NB4 (cell line): ENCODE data around the gene NRCAM.

Experiments used
- DNase-seq: peaks from one replicate; pipeline ENCODE4 v3.0.0; 2010; ENCODE audit warnings: low read depth
- H3K4me3 ChIP-seq: one replicate; pipeline ENCODE4 v1.5.1; 2011; ENCODE audit warnings: mild to moderate bottlenecking, low read depth, low read length, moderate library complexity
- MYC ChIP-seq: IDR thresholded peaks from 2 replicates; pipeline ENCODE4 v1.6.1; 2011; ENCODE audit warnings: low read depth, low read length
- POLR2A ChIP-seq: IDR thresholded peaks from 2 replicates; pipeline ENCODE4 v1.6.1; 2011; ENCODE audit warnings: mild to moderate bottlenecking; ENCODE audit not compliant: insufficient read length; ENCODE audit errors: extremely low read depth
- TF ChIP-seq, protein P1 (sequence below): IDR thresholded peaks from 2 replicates; pipeline ENCODE4 v1.6.1; 2011; ENCODE audit warnings: low read depth, low read length
- TF ChIP-seq, protein P2 (sequence below): IDR thresholded peaks from one replicate; pipeline ENCODE4 v1.5.1; 2012; ENCODE audit warnings: low read depth, low read length

Gene NRCAM

DNA sequence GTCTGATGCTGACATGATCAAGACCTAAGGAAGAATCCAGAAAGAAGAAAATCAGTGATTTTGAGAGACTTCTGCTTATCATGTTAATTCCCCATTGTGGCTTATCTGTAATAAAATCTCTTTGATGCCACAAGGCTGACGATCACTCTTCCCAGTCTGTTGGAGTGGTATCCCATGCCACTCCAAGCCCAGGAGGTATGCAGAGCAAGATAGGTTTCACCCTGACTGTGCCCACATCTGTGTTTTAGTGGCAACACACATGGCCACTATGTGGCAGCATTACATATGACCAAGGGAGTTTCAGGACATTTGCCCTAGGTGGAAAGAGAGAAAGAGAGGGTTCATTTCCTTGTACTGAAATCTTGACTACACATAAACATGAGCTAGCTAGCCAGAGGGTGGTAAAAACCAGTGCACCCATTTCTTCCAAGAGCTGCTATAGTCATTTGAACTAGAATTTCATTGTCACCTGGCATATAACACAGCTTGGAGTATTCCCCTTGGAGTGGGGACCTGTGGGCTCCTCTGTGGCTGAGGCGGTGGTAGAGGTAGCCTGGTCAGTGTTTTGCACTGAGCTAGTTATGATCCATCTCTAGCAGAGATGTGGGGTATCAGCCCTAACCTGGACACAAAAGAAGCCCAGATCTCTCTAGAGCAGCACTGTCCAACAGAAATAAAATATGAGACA lies 346.9 kb downstream of the NRCAM start:
- DNase-seq: peak; percentile 56
- H3K4me3 ChIP-seq: no peak overlapping the region
- TF ChIP-seq, protein P1, sequence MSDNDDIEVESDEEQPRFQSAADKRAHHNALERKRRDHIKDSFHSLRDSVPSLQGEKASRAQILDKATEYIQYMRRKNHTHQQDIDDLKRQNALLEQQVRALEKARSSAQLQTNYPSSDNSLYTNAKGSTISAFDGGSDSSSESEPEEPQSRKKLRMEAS: peak; percentile 44
- TF ChIP-seq, protein P2, sequence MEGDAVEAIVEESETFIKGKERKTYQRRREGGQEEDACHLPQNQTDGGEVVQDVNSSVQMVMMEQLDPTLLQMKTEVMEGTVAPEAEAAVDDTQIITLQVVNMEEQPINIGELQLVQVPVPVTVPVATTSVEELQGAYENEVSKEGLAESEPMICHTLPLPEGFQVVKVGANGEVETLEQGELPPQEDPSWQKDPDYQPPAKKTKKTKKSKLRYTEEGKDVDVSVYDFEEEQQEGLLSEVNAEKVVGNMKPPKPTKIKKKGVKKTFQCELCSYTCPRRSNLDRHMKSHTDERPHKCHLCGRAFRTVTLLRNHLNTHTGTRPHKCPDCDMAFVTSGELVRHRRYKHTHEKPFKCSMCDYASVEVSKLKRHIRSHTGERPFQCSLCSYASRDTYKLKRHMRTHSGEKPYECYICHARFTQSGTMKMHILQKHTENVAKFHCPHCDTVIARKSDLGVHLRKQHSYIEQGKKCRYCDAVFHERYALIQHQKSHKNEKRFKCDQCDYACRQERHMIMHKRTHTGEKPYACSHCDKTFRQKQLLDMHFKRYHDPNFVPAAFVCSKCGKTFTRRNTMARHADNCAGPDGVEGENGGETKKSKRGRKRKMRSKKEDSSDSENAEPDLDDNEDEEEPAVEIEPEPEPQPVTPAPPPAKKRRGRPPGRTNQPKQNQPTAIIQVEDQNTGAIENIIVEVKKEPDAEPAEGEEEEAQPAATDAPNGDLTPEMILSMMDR: peak; percentile 66
- TF ChIP-seq MYC: no peak; the same call in 1 of the 2 replicates

DNA sequence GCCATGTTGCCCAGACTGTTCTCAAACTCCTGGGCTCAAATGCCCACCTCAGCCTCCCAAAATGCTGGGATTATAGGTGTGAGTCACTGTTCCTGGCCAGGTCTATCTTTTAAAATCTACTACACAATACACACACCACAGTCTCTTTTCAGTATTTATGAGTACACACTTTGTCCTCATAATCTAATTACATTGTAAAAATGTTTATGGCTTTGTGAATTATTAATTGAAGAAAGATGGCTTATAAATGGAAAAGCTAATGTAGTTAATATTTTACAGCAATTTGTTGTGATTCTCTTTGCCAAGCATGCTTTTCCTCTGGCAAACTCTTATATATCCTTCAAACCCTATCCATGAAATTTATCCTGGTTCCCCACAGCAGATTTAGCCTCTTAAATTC lies 348.1 kb downstream of the NRCAM start:
- no peak overlapping the region for H3K4me3 ChIP-seq
- DNase-seq: no peak
- TF ChIP-seq, protein P2: no peak
- TF ChIP-seq, protein P1: no peak
- TF ChIP-seq MYC: no peak
- no peak for TF ChIP-seq POLR2A

DNA sequence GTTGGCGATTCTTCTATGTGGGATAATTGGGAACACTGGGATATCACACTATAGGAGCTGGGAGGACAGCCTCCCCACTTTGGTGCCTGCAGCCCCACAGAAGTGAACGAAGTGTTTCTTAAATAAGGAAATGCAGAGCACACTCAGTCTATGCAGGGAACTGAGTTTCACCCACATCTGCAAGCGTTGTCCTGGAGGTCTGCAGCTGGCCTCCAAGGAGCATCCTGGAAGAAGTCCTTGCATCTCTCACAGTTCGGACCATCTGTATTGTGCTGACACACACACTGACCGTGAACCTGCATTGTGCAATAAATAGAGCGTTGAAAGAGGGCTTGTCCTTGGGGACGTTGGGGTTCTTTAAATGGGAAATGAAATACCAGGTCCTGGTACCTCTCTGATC lies 351.9 kb downstream of the NRCAM start:
- peak; percentile 59 for DNase-seq
- TF ChIP-seq MYC (no peak), POLR2A (no peak)
- TF ChIP-seq, protein P1: no peak
- TF ChIP-seq, protein P2: no peak
- H3K4me3 ChIP-seq: no peak overlapping the region

DNA sequence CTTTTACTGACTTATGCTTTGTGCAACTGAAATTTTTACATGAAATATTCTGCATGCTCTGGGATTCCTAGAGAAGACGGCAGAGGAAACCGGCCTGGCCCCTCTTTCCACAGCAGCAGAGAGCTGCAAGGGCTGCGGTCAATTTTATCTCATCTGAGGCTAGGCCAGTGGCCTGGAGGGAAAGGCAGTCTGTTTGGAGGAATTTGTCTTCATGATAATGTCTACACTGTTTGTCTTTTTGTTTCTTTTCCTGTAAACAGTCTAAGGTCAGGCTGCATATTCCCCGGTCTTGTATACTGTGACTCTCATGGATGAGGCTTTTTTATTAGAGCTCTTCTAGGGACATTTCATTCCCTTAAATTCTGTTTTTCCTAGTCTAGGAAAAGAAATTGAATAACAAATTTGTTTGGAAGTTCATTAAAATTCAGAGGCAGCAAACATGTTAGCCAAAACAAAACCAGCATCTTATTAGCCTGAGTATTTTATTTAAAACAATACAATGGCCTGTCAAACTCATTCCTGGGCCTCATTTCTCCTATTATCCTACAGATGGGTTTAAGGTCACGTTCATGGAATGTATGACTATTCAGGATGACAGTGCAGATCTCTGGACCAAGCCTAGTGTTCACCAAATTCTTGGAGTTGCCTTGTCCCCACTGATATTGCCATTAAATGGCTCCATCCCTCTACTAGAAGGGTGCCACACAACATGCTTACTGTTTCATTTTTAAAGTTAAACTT lies 352.5 kb downstream of the NRCAM start:
- H3K4me3 ChIP-seq: no peak overlapping the region
- no peak for DNase-seq
- TF ChIP-seq POLR2A (no peak), MYC (no peak)
- TF ChIP-seq, protein P1: no peak
- TF ChIP-seq, protein P2: no peak

DNA sequence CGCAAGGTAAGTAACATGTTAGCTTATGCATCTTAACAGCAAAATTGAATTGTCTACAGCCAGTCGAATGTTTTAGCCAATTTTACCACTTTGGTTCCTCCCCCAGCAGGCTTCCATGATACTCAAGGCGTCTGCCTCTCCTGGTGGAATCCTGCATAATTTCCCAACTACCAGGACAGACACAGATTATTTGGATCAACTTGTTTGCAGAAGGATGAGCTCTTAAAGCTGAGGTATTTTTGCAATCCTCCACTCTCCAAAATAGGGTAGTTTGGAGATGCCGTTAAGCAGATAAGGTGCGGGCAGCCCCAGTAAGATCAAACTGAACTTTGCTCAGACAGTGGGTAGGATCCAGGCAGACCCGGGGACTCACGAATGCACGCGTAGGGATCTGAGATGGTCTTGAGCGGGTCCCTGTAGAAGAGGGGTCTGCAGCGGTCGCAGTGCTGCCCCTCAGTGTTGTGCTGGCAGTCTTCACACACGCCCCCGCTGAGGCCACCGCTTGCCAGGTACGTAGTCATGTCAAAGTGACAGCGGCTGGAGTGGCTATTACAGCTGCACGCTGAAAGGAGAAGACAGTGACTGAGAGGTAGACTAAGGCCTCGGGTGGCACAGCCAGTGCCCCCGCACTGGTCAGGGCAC lies 353.4 kb downstream of the NRCAM start:
- H3K4me3 ChIP-seq: no peak overlapping the region
- TF ChIP-seq MYC (no peak), POLR2A (no peak)
- TF ChIP-seq, protein P1: no peak
- TF ChIP-seq, protein P2: no peak
- DNase-seq: no peak
